ENCODE data around the gene RABGAP1L.

The RABGAP1L gene

GRCh38 chr1:175019524-175019923 is 860.2 kb downstream of the RABGAP1L start:
- no peak for TF ChIP-seq CTCF (IDR thresholded peaks at IDR 0.05; ENCODE audit: low read depth, low read length)
- H3K4me3 ChIP-seq (ENCODE audit: low read depth, low read length) = no peak overlapping the region

- TF ChIP-seq CTCF (IDR thresholded peaks at IDR 0.05; ENCODE audit: low read depth, low read length) = no peak
- H3K4me3 ChIP-seq (ENCODE audit: low read depth, low read length) = peak within 1 kb of the TSS; percentile 72
Measured at GRCh38 chr1:175023043-175023921, 864.0 kb downstream of the RABGAP1L start, which contains the start of gene MRPS14. Gene MRPS14, minus strand, starts transcription at chr1:175023425. Its CDS starts 17 bp downstream, at chr1:175023408.

GRCh38 chr1:175023922-175024242 is 864.6 kb downstream of the RABGAP1L start:
- peak overlapping the region; percentile 72 for H3K4me3 ChIP-seq (ENCODE audit: low read depth, low read length)

- no peak overlapping the region for H3K4me3 ChIP-seq (ENCODE audit: low read depth, low read length)
- TF ChIP-seq CTCF (IDR thresholded peaks at IDR 0.05; ENCODE audit: low read depth, low read length) = no peak
Measured at GRCh38 chr1:175024773-175025172, 865.5 kb downstream of the RABGAP1L start.

- no peak for TF ChIP-seq CTCF (IDR thresholded peaks at IDR 0.05; ENCODE audit: low read depth, low read length)
- H3K4me3 ChIP-seq (ENCODE audit: low read depth, low read length) = no peak overlapping the region
Measured at GRCh38 chr1:175033953-175034352, 874.6 kb downstream of the RABGAP1L start.

- no peak overlapping the region for H3K4me3 ChIP-seq (ENCODE audit: low read depth, low read length)
- no peak for TF ChIP-seq CTCF (IDR thresholded peaks at IDR 0.05; ENCODE audit: low read depth, low read length)
Measured at GRCh38 chr1:175034775-175035174, 875.5 kb downstream of the RABGAP1L start.

- TF ChIP-seq CTCF (IDR thresholded peaks at IDR 0.05; ENCODE audit: low read depth, low read length) = no peak
- no peak overlapping the region for H3K4me3 ChIP-seq (ENCODE audit: low read depth, low read length)
Measured at GRCh38 chr1:175035865-175036264, 876.5 kb downstream of the RABGAP1L start.

GRCh38 chr1:175036476-175036875 is 877.2 kb downstream of the RABGAP1L start:
- TF ChIP-seq CTCF (IDR thresholded peaks at IDR 0.05; ENCODE audit: low read depth, low read length) = no peak
- H3K4me3 ChIP-seq (ENCODE audit: low read depth, low read length) = no peak overlapping the region

Measured in WI38 (cell line).